ENCODE measurements around the gene TADA3. TPM values are rescaled to one million over a fixed set of nuclear protein-coding genes. Genes with fewer than 3 reads are reported as not detected.

The TADA3 gene
- total and polyA plus RNA-seq, 9 of the 15 experiments (the other 6 are each of a cell fraction or from before 2014, with no cell fraction given), result 4.1 to 110 (median 74.8) TPM

GRCh38 chr3:9749645-9750555 is 42.4 kb downstream of the TADA3 start, which contains the start of gene OGG1:
TSS of gene OGG1 (plus strand) at chr3:9749952. CDS start at chr3:9750287, 335 bp downstream.
- peak within 1 kb of the TSS; percentile 69 for H3K4me3 ChIP-seq
- in situ Hi-C loops (cut with MboI), result no loop called here
- peak; percentile 97 for FAIRE-seq
- TF ChIP-seq SRF (CRISPR knock-in tag; IDR thresholded peaks at IDR 0.05), result 0 out of 4 replicates have a peak, but pooled peaks of 1 of the 2 experiments have one; percentile 46
- TF ChIP-seq TFAP4 (CRISPR knock-in tag; IDR thresholded peaks at IDR 0.05; ENCODE audit: borderline replicate concordance), result peak; percentile 100
- peak; percentile 87 for TF ChIP-seq POLR2A (conservative IDR thresholded peaks at IDR 0.05)
- peak; percentile 71 for TF ChIP-seq CXXC5 (CRISPR knock-in tag; IDR thresholded peaks at IDR 0.05)
- no peak for TF ChIP-seq ESRRB (CRISPR knock-in tag; IDR thresholded peaks at IDR 0.05; ENCODE audit: borderline replicate concordance)
- no peak for TF ChIP-seq SRSF7 (optimal IDR thresholded peaks at IDR 0.05; ENCODE audit: low read depth, low read length)
- TF ChIP-seq HOMEZ (CRISPR knock-in tag; IDR thresholded peaks at IDR 0.05), result no peak
- TF ChIP-seq ZSCAN29 (IDR thresholded peaks at IDR 0.05), result peak; percentile 88
- TF ChIP-seq E4F1 (CRISPR knock-in tag; IDR thresholded peaks at IDR 0.05; ENCODE audit: borderline replicate concordance), result no peak

More at GRCh38 chr3:9749645-9750555, 42.4 kb downstream of the TADA3 start, which contains the start of gene OGG1:
- H3K9ac ChIP-seq (ENCODE audit: insufficient read depth in 1 of 2, low read depth in 2 of 2, low read length in 2 of 2), result peak within 1 kb of the TSS; percentile 78 to 94
- peaks cover 70% of the 10 kb centered on the region for H3K36me3 ChIP-seq (ENCODE audit: control insufficient read depth, insufficient read depth, low read length)
- ChIA-PET POLR2A (interaction anchor here (0.5 to 5.4 kb wide), 19 partner anchors 9 to 571 kb away, joined by 3 to 58 read pairs (median 4); partner anchors contain the start of genes ARPC4, BRPF1, EMC3 and MTMR14), CTCF (ENCODE audit: low intra/inter-chr PET ratio) (interaction anchor here (0.7 kb wide), 1 partner anchor 35 kb away, joined by 3 read pairs; no protein-coding TSS in a partner anchor)
- H3K9me3 ChIP-seq (replicated peaks; ENCODE audit: control insufficient read depth, insufficient read depth, low read depth, low read length), result no peaks in the 10 kb centered on the region
- H2AFZ ChIP-seq (ENCODE audit: low read depth, low read length), result peak within 1 kb of the TSS; percentile 95
- BruUV-seq (replicated peaks), result TSS peak; percentile 52
- H3K4me2 ChIP-seq (ENCODE audit: insufficient read depth, low read length), result peak within 1 kb of the TSS; percentile 95
- peaks cover 16% of the 10 kb centered on the region for H3K79me2 ChIP-seq (ENCODE audit: control insufficient read depth, insufficient read depth, low read length)
- no peaks in the 10 kb centered on the region for H3K9me1 ChIP-seq (ENCODE audit: control insufficient read depth, insufficient read depth, low read length)
- peaks cover 12 to 31% of the 10 kb centered on the region in 2 experiments; a peak in 4 of 5 replicates for H3K4me1 ChIP-seq (replicated peaks in 1 of 2; ENCODE audit: control insufficient read depth in 2 of 2, insufficient read depth in 2 of 2, low read length in 2 of 2)
- under 1% methylated on average over 57 of the region's 60 CpGs for WGBS (ENCODE audit: insufficient coverage, low coverage, missing lambda C conversion rate)
- H3K27ac ChIP-seq (ENCODE audit: extremely low read depth, low read depth, low read length), result peak within 1 kb of the TSS; percentile 82
- intact Hi-C loops (cut with micrococcal nuclease), result loop anchor here (1.0 kb wide), 2 partner anchors 19 to 42 kb away; partner anchors contain the start of genes BRPF1 and TADA3
- no peaks in the 10 kb centered on the region for H4K20me1 ChIP-seq (replicated peaks; ENCODE audit: control insufficient read depth, insufficient read depth, low read length)
- no peaks in the 10 kb centered on the region for H3K27me3 ChIP-seq (ENCODE audit: control insufficient read depth in 2 of 2, insufficient read depth in 2 of 2, low read length in 2 of 2)
- DNase-seq (ENCODE audit: extremely low read depth in 1 of 4, low spot score in 3 of 4), result peak; percentile 99 to 100 (median 99)
- ATAC-seq, result peak; percentile 98

Data from K562 (cell line).